ENCODE measurements around the gene FASTKD1.
"Not testable (repeated sequence)": the region's sequence is repeated elsewhere in the genome, so short reads cannot be mapped to it uniquely, and the experiment has no call there.

Gene FASTKD1, protein sequence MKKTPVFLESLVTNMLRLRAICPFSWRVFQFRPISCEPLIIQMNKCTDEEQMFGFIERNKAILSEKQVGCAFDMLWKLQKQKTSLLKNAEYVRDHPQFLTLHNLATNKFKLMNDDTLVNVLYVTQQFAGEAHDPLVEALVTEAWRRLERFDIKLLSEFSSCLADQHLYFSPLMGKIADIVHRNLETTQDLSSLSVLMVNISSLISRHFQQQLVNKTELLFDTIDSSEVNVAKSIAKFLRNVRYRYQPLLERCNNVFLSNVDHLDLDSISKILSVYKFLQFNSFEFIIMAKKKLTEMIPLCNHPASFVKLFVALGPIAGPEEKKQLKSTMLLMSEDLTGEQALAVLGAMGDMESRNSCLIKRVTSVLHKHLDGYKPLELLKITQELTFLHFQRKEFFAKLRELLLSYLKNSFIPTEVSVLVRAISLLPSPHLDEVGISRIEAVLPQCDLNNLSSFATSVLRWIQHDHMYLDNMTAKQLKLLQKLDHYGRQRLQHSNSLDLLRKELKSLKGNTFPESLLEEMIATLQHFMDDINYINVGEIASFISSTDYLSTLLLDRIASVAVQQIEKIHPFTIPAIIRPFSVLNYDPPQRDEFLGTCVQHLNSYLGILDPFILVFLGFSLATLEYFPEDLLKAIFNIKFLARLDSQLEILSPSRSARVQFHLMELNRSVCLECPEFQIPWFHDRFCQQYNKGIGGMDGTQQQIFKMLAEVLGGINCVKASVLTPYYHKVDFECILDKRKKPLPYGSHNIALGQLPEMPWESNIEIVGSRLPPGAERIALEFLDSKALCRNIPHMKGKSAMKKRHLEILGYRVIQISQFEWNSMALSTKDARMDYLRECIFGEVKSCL

DNA sequence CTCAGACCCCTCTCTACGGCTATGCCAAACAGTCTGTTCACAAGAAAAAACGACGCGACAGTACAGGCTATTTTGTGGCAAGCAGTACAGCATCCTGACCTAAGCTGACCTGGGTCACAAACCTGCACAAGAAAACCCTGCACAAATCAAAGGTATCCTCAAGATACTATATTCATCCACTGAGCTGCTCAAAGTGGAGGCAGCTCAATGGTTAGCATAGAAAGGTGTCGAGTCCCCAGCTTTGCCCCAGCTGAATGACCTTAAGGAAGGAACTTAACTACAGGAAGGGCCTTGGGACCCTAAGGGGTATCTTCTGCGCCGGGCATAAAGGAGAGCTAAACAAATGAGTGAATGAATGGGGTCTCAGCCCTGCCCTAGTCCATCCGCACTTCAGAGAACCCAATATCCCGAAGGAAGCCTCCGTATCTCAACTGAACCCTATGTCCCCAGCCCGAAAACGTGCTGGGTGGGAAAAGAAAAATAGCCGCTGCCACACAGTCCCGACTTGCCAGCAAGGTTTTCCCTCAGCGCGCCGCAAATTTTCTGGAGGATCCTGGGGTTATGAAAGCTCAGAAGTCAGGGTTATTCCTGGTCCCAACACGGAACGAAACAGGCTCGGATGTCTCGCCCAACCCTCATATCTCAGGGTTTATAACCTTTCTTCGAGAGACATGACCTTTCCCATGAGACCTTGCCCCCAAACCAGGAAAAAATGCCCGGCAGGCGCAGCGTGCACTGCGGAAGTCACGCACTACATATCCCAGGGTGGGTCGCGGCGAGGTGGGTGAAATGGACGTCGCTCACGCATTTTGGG is at the start of gene FASTKD1:
FASTKD1 (minus strand) TSS at position 706 of the 814 bp plus-strand sequence. CDS start 1,836 bp downstream, outside the sequence.
- DNase-seq (ENCODE audit: low read depth in 2 of 2), result peak; percentile 79 to 84

DNA sequence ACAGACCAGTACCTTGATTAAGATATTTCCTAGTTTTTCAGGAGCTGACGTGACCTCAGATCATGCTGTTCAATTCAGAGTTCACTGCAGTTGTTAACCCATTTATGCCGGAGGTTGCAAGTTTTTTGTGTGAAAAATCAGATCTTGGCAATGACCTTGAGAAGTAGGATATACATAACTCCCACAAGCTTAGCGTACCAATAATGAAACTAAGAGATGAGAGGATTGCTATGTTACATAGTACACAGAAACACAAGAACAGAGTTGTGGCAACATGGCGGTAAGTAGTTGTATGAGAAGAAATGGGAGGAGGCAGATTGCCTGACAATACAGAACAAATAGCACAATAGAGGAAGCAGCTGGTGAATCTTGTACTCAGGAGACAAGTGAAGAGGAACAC is 49.6 kb upstream of the FASTKD1 start:
- no peak for DNase-seq (ENCODE audit: low read depth in 2 of 2)

DNA sequence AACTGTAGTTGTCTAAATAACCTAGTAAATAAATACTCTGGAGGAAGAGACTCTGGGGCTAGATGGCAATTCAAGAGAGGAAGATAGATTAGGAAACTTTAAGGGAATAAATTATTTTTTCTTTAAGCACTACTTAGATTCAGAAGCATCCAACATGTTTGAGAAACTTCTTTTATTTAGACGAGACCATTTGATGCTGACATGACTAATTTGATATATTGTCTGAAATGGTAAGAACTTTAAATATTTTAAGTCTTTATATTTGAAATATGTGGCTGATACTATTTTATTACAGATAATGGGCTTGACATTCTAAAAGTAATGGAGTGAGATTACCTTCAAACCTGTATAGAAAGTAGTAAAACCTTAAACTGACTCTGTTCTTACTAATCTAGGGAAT is 46.8 kb upstream of the FASTKD1 start:
- DNase-seq (ENCODE audit: low read depth in 2 of 2), result no peak

DNA sequence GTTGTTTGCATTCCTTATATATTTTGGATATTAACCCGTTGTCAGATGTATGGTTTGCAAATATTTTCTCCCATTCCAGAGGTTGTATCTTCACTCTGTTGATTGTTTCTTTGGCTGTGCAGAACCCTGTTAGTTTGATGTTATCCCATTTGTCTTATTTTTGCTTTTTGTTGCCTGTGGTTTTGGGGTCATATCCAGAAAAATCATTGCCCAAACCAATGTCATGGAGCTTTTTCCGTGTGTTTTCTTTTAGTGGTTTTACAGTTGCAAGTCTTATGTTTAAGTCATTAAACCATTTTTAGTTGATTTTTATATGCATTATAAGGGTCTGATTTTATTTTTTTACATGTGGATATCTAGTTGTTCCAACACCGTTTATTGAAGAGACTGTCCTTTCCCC is 46.3 kb upstream of the FASTKD1 start:
- no peak for DNase-seq (ENCODE audit: low read depth in 2 of 2)

DNA sequence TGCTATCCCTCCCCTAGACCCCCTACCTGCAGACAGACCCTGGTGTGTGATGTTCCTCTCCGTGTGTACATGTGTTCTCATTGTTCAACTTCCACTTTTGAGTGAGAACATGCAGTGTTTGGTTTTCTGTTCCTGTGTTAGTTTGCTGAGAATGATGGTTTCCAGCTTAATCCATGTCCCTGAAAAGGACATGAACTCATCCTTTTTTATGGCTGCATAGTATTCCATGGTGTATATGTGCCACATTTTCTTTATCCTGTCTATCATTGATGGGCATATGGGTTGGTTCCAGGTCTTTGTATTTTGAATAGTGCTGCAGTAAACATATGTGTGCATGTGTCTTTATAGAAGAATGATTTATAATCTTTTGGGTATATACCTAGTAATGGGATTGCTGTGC is 42.3 kb upstream of the FASTKD1 start:
- DNase-seq (ENCODE audit: low read depth in 2 of 2), result not testable (repeated sequence)

DNA sequence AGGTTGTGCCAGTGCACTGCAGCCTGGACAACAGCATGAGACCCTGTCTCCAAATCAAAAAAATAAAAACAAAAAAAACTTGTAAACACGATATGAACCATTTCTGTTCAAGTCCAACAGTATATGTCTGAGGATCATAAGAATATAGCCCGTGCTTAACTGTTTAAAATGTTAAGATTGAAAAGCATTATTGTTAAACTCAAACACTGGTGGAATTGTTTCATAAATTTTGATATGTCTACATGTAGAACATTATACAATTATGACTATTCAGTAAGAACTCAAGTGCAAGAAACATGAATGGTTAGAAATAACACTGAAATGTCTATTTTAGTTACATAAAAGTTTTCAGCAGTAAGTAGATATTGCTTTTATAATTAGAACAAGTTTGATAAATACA is 40.2 kb upstream of the FASTKD1 start:
- DNase-seq (ENCODE audit: low read depth in 2 of 2), result no peak

DNA sequence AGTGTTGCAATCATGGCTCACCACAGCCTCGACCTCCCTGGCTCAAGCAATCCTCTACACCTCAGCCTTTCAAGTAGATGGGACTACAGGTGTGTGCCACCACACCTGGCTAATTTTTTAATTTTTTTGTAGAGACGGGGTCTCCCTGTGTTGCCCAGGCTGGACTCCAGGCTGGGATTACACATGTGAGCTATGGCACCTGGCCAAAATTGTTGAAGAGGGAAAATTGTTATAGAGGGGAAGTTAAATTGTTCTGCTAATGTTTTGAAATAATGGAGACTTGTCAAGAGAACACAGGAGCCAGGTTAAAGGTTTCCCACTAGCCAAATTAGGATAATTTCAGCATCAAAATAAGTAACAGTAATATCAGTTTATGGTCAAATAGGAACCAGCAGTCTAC is 35.6 kb upstream of the FASTKD1 start:
- DNase-seq (ENCODE audit: low read depth in 2 of 2), result no peak

DNA sequence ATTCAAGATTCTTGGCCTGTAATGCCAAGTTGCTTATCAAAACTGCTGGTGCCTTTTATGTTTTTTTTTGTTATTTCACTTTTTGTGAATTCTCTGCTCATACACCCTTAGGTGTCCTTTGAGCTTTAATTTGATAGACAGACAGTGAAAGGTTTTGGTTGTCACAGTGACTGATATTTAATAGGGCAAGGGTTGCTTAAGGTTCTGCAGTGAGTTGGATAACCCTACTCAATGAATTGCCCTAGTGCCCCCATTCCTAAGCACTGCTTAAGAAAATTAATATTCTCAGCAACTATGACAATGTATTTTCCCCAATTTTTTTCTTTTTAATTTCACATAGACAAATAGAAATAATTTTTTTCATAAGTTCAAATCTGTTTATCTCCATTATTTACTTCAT is 25.9 kb upstream of the FASTKD1 start:
- DNase-seq (ENCODE audit: low read depth in 2 of 2), result no peak

DNA sequence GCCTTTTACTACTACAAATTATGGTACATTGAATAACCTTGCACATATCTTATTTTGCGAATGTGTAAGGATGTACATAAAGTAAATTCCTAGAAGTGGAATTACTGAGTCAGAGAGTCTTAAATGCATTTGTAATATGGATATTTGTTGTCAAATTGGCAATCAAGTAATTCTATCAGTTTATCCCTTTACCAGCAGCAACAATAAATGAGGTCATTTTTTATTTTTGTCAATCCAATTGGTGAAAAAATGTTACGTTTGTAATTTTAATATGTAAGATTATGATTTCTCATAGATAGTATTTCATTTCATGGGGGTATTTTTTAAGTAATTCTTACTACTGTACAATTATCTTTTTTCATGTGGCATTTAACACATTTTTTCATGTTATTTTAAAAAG is 25.3 kb upstream of the FASTKD1 start:
- DNase-seq (ENCODE audit: low read depth in 2 of 2), result no peak

DNA sequence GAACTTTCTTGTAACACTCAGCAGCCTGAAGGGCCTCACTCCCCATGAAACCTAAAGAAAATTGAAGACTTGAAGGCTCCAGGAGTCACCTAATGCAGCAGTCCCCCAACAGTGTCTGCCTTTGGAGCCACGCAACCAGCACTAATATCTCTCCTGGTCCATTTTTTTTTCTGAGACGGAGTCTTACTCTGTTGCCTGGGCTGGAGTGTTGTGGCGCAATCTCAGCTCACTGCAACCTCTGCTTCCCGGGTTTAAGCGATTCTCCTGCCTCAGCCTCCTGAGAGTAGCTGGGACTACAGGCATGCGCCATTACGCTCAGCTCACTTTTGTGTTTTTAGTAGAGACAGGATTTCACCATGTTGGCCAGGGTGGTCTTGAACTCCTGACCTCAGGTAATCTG is 22.9 kb upstream of the FASTKD1 start:
- DNase-seq (ENCODE audit: low read depth in 2 of 2), result not testable (repeated sequence)

DNA sequence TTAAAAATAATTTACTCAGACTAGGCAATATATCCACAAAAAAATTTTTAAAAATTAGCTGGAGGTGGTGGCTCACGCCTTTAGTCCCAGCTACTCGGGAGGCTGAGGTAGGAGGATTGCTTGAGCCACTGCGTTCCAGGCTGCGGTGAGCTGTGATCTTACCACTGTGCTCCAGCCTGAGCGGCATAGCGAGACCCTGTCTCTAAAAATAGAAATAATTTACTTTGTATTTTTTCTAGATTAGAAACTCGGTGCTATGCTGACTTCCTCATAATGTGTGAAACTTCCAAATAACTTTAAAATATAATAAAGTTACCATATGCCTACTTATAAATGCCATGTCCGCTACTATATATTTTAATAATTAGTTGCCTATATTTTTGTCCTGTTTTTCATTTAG is 17.1 kb upstream of the FASTKD1 start:
- no peak for DNase-seq (ENCODE audit: low read depth in 2 of 2)

DNA sequence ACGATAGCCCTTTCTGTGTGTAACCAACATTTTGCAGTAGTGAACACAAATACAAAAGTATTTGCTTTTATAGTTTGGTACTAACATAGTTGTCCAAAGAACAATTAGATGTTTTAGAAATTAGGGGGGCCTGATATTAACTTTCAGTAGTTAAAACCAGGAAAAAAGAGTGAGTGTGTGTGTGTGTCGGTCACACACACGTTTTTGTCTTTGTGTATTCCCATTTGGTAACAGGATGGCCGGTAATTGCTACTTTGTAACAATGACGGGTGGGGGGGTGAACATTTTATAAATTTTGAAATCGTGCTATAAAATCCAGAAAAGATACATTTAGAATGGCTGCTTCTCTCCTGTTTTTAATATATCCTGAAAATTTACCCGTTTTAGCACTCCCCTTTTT is 12.0 kb upstream of the FASTKD1 start:
- no peak for DNase-seq (ENCODE audit: low read depth in 2 of 2)

DNA sequence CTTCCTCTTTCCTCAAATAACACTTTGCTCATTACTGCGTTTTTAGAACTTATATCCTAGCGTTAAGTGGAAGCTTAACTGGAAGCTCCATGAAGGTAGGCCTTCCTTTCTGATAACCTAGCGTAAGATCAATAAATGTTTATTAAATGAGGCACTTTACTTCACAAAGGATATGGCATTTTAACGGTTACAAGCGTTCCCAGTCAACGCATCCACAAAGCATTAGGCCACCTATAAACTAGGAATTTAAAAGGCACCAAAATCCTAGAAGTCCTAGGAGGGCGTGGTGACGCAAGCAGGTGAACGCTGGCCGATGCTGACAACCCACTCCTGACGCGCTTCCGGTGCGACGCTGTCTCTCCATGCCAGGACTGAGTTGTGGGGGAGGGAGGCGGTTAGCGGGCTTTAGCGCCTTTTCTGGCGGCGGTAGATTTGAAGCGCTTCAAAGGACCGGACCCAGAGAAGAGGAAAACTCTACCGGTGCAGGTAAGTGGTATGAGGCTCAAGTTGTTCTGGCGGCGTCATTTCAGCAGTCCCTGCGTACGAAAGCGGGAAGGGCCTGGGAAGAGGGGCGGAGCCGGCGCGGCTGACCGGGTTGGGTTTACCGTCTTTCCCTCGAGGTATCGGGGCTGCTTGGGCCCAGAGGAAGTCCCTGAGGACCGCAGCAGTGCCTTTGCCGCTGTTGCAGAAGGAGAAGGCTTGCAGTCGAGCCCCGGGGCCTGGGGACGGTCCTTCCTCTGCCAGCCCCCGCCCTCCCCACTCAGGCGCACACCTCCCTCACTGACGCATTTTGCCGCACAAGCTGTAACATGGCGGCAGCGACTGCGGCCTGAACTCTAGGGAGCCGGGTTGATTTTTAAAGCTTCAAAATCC is 10.6 kb upstream of the FASTKD1 start, which contains the start of gene PPIG:
PPIG (plus strand) TSS at position 347 of the 873 bp plus-strand sequence. CDS start 19,691 bp downstream, outside the sequence.
- peak; percentile 74 to 77 for DNase-seq (ENCODE audit: low read depth in 2 of 2)

DNA sequence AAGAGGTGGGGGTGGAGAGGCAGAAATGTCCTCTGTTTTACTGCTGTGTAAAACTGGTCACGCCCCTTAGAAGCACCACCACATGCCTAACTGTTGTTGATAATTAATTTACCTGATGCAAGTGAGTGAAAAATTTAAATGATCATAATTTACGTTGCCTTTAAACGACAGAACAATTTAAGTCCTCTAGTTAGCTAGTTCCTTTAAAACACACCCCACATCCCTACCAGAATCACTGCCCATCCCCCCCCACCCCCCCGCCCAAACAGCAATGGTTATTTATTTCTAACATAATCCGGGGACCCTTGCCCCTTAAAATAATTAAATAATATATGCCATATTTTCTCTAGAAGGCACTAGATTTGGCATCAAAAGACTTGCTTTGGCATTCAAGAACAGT is 9.9 kb upstream of the FASTKD1 start:
- DNase-seq (ENCODE audit: low read depth in 2 of 2), result no peak

DNA sequence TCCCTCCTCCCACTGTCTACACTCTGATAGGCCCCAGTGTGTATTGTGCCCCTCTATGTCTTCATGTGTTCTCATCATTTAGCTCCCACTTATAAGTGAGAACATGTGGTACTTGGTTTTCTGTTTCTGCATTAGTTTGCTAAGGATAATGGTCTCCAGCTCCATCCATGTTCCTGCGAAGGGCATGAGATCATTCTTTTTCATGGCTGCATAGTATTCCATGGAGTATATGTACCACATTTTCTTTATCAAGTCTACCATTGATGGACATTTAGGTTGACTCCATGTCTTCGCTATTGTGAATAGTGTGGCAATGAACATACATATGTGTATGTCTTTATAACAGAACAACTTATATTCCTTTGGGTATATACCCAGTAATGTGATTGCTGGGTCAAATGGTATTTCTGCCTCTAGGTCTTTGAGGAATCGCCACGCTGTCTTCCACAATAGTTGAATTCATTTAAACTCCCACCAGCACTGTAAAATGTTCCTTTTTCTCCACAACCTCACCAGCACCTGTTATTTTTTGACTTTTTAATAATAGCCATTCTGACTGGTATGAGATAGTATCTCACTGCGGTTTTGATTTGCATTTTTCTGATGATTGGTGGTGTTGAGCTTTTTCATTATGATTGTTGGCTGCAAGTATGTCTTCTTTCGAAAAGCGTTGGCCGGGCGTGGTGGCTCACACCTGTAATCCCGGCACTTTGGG is 9.0 kb upstream of the FASTKD1 start:
- DNase-seq (ENCODE audit: low read depth in 2 of 2), result not testable (repeated sequence)

DNA sequence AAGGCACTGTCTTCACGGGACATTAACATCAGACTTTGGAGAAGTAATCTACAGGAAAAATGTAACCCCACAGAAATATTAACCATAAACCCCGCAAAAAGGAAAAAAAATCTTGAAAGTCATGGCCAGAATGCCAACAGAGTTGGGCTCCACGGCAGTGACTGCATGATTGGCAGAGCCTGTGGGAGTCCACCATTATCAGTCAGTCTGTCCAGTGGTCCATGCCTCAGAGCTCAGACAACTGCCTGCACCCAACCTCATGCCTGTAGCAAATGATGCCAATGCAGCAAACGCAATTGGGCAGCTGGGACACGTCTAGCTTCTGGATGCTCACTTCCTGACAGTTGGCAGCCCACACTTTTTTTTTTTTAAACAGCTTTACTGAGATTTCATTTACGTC is 5.4 kb upstream of the FASTKD1 start:
- DNase-seq (ENCODE audit: low read depth in 2 of 2), result no peak

DNA sequence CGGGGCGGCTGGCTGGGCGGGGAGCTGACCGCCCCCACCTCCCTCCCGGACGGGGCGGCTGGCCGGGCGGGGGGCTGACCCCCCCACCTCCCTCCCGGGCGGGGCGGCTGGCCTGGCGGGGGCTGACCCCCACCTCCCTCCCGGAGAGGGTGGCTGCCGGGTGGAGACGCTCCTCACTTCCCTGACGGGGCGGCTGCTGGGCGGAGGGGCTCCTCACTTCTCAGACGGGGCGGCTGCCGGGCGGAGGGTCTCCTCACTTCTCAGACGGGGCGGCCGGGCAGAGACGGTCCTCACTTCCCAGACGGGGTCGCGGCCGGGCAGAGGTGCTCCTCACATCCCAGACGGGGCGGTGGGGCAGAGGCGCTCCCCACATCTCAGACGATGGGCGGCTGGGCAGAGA is 1.6 kb upstream of the FASTKD1 start:
- not testable (repeated sequence) for DNase-seq (ENCODE audit: low read depth in 2 of 2)

DNA sequence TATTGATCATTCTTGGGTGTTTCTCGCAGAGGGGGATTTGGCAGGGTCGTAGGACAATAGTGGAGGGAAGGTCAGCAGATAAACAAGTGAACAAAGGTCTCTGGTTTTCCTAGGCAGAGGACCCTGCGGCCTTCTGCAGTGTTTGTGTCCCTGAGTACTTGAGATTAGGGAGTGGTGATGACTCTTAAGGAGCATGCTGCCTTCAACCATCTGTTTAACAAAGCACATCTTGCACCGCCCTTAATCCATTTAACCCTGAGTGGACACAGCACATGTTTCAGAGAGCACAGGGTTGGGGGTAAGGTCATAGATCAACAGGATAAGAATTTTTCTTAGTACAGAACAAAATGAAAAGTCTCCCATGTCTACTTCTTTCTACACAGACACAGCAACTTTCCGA is 874 bp upstream of the FASTKD1 start:
- DNase-seq (ENCODE audit: low read depth in 2 of 2), result not testable (repeated sequence)

DNA sequence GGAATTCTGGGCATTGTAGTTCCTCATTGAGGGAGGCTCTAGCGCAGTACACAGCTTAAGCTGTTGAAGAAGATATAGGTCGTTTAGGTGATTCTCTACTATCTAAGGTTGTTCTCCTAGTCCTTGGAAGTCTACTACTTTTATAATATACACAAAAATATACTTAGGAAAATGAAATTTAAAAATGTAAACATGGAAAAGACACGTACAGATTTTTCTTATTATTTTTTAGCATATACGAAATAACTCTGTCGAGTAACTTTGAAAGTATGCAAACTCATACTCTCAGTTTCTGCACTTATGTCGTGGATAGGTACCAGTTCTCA is 272 bp upstream of the FASTKD1 start:
- no peak for DNase-seq (ENCODE audit: low read depth in 2 of 2)

DNA sequence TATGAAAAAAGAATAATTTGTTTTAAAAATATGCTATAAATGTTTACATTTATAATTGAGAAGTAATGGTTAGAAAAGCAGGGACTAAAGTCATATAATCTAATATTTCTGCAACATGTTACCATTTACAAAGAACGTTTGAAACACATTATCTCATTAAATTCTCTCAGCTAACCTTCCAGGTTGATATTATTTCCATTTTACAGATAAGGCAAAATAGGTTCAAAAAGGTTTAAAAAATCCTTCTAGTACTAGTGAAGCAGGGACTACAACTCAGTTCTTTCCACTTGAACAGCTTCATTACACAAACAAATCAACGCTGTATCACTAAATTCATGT is 875 bp downstream of the FASTKD1 start:
- no peak for DNase-seq (ENCODE audit: low read depth in 2 of 2)

DNA sequence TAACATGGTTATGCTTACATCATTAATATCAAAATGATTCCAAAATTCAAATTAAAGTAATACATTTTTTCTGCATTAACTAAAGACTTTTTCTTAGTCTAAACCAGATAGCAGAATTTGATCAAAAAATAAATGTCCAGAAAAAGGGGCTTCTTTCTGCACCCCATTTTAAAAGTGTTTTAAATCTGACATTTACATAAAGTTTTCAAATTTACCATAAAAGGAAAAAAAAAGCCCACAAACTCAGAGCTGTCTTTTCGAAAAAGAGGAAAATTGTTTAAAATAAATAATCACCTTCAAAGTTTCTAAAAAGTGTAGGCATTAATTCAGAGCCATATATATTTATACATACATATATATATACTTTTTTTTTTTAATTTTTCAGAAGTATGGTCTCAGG is 1.5 kb downstream of the FASTKD1 start:
- DNase-seq (ENCODE audit: low read depth in 2 of 2), result no peak
